Liver (tissue), 9 donors: ENCODE data around the gene TYRO3. TPM values are rescaled to one million over a fixed set of nuclear protein-coding genes. Genes with fewer than 3 reads are reported as not detected.

Experiments used
- DNase-seq: peaks from one replicate; pipeline ENCODE4 v3.0.0-alpha.2; 2017; ENCODE audit warnings: low spot score
- H3K27ac ChIP-seq, 2 donors: one replicate each; pipeline ENCODE4 v1.7.0; 2013; ENCODE audit warnings: inconsistent platforms in 2 of 2, low read length in 2 of 2, control low read depth in 1 of 2, low read depth in 1 of 2, mild to moderate bottlenecking in 1 of 2
- H3K27me3 ChIP-seq, 4 donors: one replicate each; pipeline versions ENCODE4 v1.6.1 to v1.7.0; 2013; ENCODE audit warnings: low read length in 3 of 4, inconsistent platforms in 1 of 4, mild to moderate bottlenecking in 1 of 4, moderate library complexity in 1 of 4; ENCODE audit not compliant: control insufficient read depth in 4 of 4, insufficient read depth in 4 of 4
- H3K36me3 ChIP-seq, 4 donors: one replicate each; pipeline versions ENCODE4 v1.6.1 to v1.7.0; 2013; ENCODE audit warnings: low read length in 3 of 4, mild to moderate bottlenecking in 3 of 4, low read depth in 1 of 4, moderate library complexity in 1 of 4; ENCODE audit not compliant: control insufficient read depth in 4 of 4, insufficient read depth in 3 of 4
- H3K4me1 ChIP-seq, 4 donors: one replicate each; pipeline versions ENCODE4 v1.6.1 to v1.7.0; 2013; ENCODE audit warnings: low read length in 3 of 4, mild to moderate bottlenecking in 3 of 4, moderate library complexity in 1 of 4; ENCODE audit not compliant: control insufficient read depth in 4 of 4, insufficient read depth in 4 of 4
- H3K4me3 ChIP-seq, 3 donors: one replicate each; pipeline versions ENCODE4 v1.6.1 to v1.7.0; 2013; ENCODE audit warnings: low read length in 3 of 3, control low read depth in 1 of 3, low read depth in 1 of 3, mild to moderate bottlenecking in 1 of 3
- H3K9ac ChIP-seq, 2 donors: one replicate each; pipeline ENCODE4 v1.7.0; 2013; ENCODE audit warnings: low read length in 2 of 2, mild to moderate bottlenecking in 2 of 2, moderate library complexity in 2 of 2, control low read depth in 1 of 2, low read depth in 1 of 2
- H3K9me3 ChIP-seq, 4 donors: one replicate each; pipeline versions ENCODE4 v1.6.1 to v1.7.0; 2013; ENCODE audit warnings: low read length in 3 of 4; ENCODE audit not compliant: control insufficient read depth in 4 of 4
- EGR1 ChIP-seq, 2 donors: IDR thresholded peaks; 2 replicates each; pipeline ENCODE4 v1.6.1; 2016 to 2018; ENCODE audit warnings: antibody characterized with exemption in 2 of 2, low read depth in 2 of 2
- FOXA1 ChIP-seq: IDR thresholded peaks from 2 replicates; pipeline ENCODE4 v1.6.1; 2016; ENCODE audit warnings: antibody characterized with exemption
- FOXA2 ChIP-seq: IDR thresholded peaks from 2 replicates; pipeline ENCODE4 v1.6.1; 2016; ENCODE audit warnings: antibody characterized with exemption
- HNF4A ChIP-seq, 2 donors: conservative IDR thresholded peaks; 2 replicates each; pipeline ENCODE4 v1.6.1; 2016; ENCODE audit warnings: antibody characterized with exemption in 2 of 2, mild to moderate bottlenecking in 2 of 2
- HNF4G ChIP-seq: IDR thresholded peaks from 2 replicates; pipeline ENCODE4 v1.6.1; 2016; ENCODE audit warnings: antibody characterized with exemption
- JUND ChIP-seq, 2 donors: IDR thresholded peaks; 2 replicates each; pipeline ENCODE4 v1.6.1; 2016; ENCODE audit warnings: antibody characterized with exemption in 2 of 2
- NR2F2 ChIP-seq: IDR thresholded peaks from 2 replicates; pipeline ENCODE4 v1.6.1; 2016; ENCODE audit warnings: antibody characterized with exemption
- RAD21 ChIP-seq, 2 donors: IDR thresholded peaks; 2 replicates each; pipeline ENCODE4 v1.6.1; 2016; ENCODE audit warnings: antibody characterized with exemption in 2 of 2, mild to moderate bottlenecking in 2 of 2
- RXRA ChIP-seq, 2 donors: IDR thresholded peaks; 2 replicates each; pipeline ENCODE4 v1.6.1; 2017 to 2018; ENCODE audit warnings: antibody characterized with exemption in 2 of 2, mild to moderate bottlenecking in 1 of 2
- TAF1 ChIP-seq: conservative IDR thresholded peaks from 2 replicates; pipeline ENCODE4 v1.6.1; 2016; ENCODE audit warnings: antibody characterized with exemption, mild to moderate bottlenecking
- YY1 ChIP-seq: IDR thresholded peaks from 2 replicates; pipeline ENCODE4 v1.6.1; 2016; ENCODE audit warnings: antibody characterized with exemption, mild to moderate bottlenecking
- WGBS: extraction: QIAGEN DNeasy Blood & Tissue Kit; methylation state at CpG from one replicate; pipeline ENCODE4 v1.1.7; 2013; 5-methylcytosine and 5-hydroxymethylcytosine counted together
- polyA plus RNA-seq, 2 donors: library from polyadenylated mRNA; stranded (reverse) in 1 of 2; unstranded in 1 of 2; fragments of 200-250 nt in 1 of 2; fragments of >200 nt in 1 of 2; fragmentation: Nextera tagmentation in 1 of 2; extraction: Ambion mirVana in 1 of 2; gene quantifications; one replicate each; pipeline versions ENCODE4 v1.2.1 to v1.2.3, GENCODE V29; 2013 to 2015
- total RNA-seq, 2 donors: library from RNA; depleted of rRNA; stranded (reverse); fragments of >200 nt; gene quantifications; one replicate each; pipeline ENCODE4 v1.2.3, GENCODE V29; 2014
- TF ChIP-seq, protein P1 (sequence below): IDR thresholded peaks from 2 replicates; pipeline ENCODE4 v1.6.1; 2016; ENCODE audit warnings: antibody characterized with exemption
- TF ChIP-seq, protein P2 (sequence below): IDR thresholded peaks from 2 replicates; pipeline ENCODE4 v1.6.1; 2016; ENCODE audit warnings: antibody characterized with exemption
- TF ChIP-seq, protein P3 (sequence below): fragments of 150-350 bp; IDR thresholded peaks from 2 replicates; pipeline ENCODE4 v1.5.1; 2017; ENCODE audit warnings: improper control_type of control experiment, low read depth, low read length; ENCODE audit not compliant: missing input control
- TF ChIP-seq, protein P4 (sequence below): IDR thresholded peaks from 2 replicates; pipeline ENCODE4 v1.6.1; 2016; ENCODE audit warnings: antibody characterized with exemption
- TF ChIP-seq, protein P5 (sequence below): IDR thresholded peaks from 2 replicates; pipeline ENCODE4 v1.6.1; 2016; ENCODE audit warnings: antibody characterized with exemption, mild to moderate bottlenecking
- donor health status: healthy.
- donor health status: healthy.
- donor health status: healthy.
- donor health status: healthy.
- donor health status: healthy.

The TYRO3 gene
- total and polyA plus RNA-seq, 4 donors, result 1.1 to 2.3 (median 2.3) TPM

DNA sequence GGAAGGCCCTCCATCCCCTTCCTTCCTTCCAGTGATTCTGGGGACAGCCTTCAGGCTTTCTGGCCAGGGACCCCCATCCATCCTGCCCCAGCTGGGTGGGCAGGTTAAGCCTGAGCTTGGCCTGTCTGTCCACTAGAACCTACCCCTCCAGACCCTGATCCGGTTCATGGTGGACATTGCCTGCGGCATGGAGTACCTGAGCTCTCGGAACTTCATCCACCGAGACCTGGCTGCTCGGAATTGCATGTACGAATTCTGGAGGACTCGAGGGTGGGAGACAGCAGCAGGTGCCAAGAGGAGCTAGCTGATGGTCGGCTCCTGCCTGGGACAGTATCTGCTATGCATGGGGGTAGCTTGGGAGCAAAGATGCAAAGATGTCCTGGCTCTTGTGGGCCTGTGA is 13.9 kb downstream of the TYRO3 start:
- Histone ChIP-seq H3K4me3 (no peak overlapping the region), H3K36me3 (peaks cover 0 to 2% (median 0%) of the 10 kb centered on the region in 4 donors), H3K9ac (no peak overlapping the region), H3K9me3 (no peaks in the 10 kb centered on the region), H3K27ac (no peak overlapping the region), H3K4me1 (peaks cover 0 to 4% (median 0%) of the 10 kb centered on the region in 4 donors), H3K27me3 (no peaks in the 10 kb centered on the region)
- no peak for DNase-seq
- WGBS, result 93% methylated on average over 8 of the region's 8 CpGs
- TF ChIP-seq HNF4A (conservative IDR thresholded peaks at IDR 0.05) (no peak), EGR1 (IDR thresholded peaks at IDR 0.05; ENCODE audit: low read depth in 2 of 2) (no peak), RAD21 (IDR thresholded peaks at IDR 0.05) (no peak), FOXA2 (no peak)
- TF ChIP-seq, protein P1, sequence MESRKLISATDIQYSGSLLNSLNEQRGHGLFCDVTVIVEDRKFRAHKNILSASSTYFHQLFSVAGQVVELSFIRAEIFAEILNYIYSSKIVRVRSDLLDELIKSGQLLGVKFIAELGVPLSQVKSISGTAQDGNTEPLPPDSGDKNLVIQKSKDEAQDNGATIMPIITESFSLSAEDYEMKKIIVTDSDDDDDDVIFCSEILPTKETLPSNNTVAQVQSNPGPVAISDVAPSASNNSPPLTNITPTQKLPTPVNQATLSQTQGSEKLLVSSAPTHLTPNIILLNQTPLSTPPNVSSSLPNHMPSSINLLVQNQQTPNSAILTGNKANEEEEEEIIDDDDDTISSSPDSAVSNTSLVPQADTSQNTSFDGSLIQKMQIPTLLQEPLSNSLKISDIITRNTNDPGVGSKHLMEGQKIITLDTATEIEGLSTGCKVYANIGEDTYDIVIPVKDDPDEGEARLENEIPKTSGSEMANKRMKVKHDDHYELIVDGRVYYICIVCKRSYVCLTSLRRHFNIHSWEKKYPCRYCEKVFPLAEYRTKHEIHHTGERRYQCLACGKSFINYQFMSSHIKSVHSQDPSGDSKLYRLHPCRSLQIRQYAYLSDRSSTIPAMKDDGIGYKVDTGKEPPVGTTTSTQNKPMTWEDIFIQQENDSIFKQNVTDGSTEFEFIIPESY, result no peak
- TF ChIP-seq, protein P2, sequence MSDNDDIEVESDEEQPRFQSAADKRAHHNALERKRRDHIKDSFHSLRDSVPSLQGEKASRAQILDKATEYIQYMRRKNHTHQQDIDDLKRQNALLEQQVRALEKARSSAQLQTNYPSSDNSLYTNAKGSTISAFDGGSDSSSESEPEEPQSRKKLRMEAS, result no peak

DNA sequence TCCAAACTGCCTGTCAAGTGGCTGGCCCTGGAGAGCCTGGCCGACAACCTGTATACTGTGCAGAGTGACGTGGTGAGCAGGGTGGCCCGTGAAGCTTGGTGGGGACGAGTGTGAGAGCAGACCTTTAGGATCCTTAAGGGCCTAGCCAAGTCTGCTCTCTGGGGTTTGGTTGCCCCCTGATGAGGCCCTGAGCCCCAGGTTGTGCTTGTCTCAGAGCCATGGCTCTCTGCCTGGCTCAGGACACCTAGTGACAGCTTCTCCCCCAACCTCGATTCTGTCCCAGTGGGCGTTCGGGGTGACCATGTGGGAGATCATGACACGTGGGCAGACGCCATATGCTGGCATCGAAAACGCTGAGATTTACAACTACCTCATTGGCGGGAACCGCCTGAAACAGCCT is 14.4 kb downstream of the TYRO3 start:
- DNase-seq, result no peak
- WGBS, result 95% methylated on average over 13 of the region's 13 CpGs
- H3K27me3 ChIP-seq, result no peaks in the 10 kb centered on the region
- H3K4me3 ChIP-seq, result no peak overlapping the region
- TF ChIP-seq, protein P3, sequence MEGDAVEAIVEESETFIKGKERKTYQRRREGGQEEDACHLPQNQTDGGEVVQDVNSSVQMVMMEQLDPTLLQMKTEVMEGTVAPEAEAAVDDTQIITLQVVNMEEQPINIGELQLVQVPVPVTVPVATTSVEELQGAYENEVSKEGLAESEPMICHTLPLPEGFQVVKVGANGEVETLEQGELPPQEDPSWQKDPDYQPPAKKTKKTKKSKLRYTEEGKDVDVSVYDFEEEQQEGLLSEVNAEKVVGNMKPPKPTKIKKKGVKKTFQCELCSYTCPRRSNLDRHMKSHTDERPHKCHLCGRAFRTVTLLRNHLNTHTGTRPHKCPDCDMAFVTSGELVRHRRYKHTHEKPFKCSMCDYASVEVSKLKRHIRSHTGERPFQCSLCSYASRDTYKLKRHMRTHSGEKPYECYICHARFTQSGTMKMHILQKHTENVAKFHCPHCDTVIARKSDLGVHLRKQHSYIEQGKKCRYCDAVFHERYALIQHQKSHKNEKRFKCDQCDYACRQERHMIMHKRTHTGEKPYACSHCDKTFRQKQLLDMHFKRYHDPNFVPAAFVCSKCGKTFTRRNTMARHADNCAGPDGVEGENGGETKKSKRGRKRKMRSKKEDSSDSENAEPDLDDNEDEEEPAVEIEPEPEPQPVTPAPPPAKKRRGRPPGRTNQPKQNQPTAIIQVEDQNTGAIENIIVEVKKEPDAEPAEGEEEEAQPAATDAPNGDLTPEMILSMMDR, result no peak
- no peak for TF ChIP-seq FOXA2
- H3K9me3 ChIP-seq, result no peaks in the 10 kb centered on the region
- H3K27ac ChIP-seq, result no peak overlapping the region
- H3K4me1 ChIP-seq, result peaks cover 0 to 4% (median 0%) of the 10 kb centered on the region in 4 donors
- H3K36me3 ChIP-seq, result peaks cover 0 to 2% (median 0%) of the 10 kb centered on the region in 4 donors
- no peak overlapping the region for H3K9ac ChIP-seq

DNA sequence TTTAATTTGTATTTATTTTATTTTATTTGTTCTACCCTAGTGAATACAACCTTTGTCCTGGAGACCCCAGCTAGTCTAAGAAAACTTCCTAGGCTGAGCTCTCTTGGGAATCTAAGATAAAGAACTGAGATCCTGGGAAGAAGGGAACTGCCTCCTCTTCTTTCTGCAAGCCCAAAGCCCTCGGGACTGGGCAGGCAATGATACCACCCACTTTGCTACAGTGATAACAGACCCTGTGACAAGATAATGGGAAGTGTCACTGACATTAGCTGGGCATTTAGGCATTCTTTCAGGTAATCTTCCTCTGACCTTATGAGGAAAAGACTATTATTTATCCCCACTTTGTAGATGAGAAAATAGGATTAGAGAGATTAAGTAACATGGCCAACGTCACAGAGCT is 15.1 kb downstream of the TYRO3 start:
- TF ChIP-seq EGR1 (IDR thresholded peaks at IDR 0.05; ENCODE audit: low read depth in 2 of 2), result no peak
- TF ChIP-seq RXRA (IDR thresholded peaks at IDR 0.05), result no peak
- TF ChIP-seq HNF4G, result no peak
- TF ChIP-seq, protein P1, result no peak
- no peak for TF ChIP-seq YY1
- TF ChIP-seq FOXA2, result no peak
- TF ChIP-seq, protein P4, sequence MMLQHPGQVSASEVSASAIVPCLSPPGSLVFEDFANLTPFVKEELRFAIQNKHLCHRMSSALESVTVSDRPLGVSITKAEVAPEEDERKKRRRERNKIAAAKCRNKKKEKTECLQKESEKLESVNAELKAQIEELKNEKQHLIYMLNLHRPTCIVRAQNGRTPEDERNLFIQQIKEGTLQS, result no peak
- TF ChIP-seq JUND (IDR thresholded peaks at IDR 0.05), result no peak
- TF ChIP-seq, protein P5, sequence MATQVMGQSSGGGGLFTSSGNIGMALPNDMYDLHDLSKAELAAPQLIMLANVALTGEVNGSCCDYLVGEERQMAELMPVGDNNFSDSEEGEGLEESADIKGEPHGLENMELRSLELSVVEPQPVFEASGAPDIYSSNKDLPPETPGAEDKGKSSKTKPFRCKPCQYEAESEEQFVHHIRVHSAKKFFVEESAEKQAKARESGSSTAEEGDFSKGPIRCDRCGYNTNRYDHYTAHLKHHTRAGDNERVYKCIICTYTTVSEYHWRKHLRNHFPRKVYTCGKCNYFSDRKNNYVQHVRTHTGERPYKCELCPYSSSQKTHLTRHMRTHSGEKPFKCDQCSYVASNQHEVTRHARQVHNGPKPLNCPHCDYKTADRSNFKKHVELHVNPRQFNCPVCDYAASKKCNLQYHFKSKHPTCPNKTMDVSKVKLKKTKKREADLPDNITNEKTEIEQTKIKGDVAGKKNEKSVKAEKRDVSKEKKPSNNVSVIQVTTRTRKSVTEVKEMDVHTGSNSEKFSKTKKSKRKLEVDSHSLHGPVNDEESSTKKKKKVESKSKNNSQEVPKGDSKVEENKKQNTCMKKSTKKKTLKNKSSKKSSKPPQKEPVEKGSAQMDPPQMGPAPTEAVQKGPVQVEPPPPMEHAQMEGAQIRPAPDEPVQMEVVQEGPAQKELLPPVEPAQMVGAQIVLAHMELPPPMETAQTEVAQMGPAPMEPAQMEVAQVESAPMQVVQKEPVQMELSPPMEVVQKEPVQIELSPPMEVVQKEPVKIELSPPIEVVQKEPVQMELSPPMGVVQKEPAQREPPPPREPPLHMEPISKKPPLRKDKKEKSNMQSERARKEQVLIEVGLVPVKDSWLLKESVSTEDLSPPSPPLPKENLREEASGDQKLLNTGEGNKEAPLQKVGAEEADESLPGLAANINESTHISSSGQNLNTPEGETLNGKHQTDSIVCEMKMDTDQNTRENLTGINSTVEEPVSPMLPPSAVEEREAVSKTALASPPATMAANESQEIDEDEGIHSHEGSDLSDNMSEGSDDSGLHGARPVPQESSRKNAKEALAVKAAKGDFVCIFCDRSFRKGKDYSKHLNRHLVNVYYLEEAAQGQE, result no peak
- no peak for TF ChIP-seq FOXA1
- no peak for TF ChIP-seq TAF1
- no peak for TF ChIP-seq NR2F2
- no peaks in the 10 kb centered on the region for H3K4me1 ChIP-seq
- H3K4me3 ChIP-seq, result no peak overlapping the region
- 74% methylated on average over 2 of the region's 2 CpGs for WGBS
- no peaks in the 10 kb centered on the region for H3K27me3 ChIP-seq
- no peak for DNase-seq
- H3K9me3 ChIP-seq, result no peaks in the 10 kb centered on the region
- H3K27ac ChIP-seq, result no peak overlapping the region
- H3K9ac ChIP-seq, result no peak overlapping the region
- H3K36me3 ChIP-seq, result peaks cover 0 to 2% (median 0%) of the 10 kb centered on the region in 4 donors
